Astrocyte of the cerebellum (primary cell): ENCODE results near the gene RREB1.

Experiments
- DNase-seq: peaks from one replicate; pipeline ENCODE4 v3.0.0-alpha.2; 2011; ENCODE audit warnings: low read depth
- H3K4me3 ChIP-seq: 2 replicates; pipeline ENCODE4 v1.5.1; 2011; ENCODE audit warnings: mild to moderate bottlenecking, low read depth, low read length, moderate library complexity
- in situ Hi-C: cut with HindIII; loops from 2 replicates; pipeline ENCODE4 v1.10.0; 2017; ENCODE audit warnings: low sequenced_read_pairs
- TF ChIP-seq, protein P1 (sequence below): IDR thresholded peaks from 2 replicates; pipeline ENCODE4 v1.5.1; 2012; ENCODE audit warnings: low read length, low read depth, moderate library complexity, mild to moderate bottlenecking; ENCODE audit errors: missing control alignments

The RREB1 gene

DNA sequence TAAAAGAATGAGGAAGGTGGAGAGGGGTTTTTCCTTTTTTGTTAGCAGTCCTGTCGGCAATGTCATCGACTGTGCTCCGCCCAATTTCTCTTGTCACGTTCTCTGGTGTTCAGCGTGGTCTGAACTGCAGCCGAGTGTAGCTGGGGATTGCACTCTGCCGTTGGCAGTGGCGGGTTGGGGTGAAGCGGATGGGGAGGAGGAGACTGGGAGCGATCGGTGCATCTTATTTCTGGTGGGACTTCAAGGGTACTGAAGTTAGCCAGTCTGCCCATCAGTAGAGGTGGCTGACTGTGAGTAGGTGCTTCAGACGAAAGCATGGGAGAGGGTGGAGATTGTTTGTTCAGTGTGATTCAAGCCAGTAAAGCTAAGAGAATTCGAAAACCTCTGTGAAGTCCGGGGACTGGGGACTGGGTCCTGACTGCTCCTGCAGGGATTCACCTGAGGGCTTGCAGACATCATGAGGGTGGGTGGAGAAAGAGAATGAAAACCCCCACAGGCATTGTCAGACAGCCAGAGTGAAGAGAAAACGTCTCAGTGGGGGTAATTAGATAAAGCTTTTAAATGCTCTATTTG, 5.1 kb downstream of the RREB1 start:
- TF ChIP-seq, protein P1, sequence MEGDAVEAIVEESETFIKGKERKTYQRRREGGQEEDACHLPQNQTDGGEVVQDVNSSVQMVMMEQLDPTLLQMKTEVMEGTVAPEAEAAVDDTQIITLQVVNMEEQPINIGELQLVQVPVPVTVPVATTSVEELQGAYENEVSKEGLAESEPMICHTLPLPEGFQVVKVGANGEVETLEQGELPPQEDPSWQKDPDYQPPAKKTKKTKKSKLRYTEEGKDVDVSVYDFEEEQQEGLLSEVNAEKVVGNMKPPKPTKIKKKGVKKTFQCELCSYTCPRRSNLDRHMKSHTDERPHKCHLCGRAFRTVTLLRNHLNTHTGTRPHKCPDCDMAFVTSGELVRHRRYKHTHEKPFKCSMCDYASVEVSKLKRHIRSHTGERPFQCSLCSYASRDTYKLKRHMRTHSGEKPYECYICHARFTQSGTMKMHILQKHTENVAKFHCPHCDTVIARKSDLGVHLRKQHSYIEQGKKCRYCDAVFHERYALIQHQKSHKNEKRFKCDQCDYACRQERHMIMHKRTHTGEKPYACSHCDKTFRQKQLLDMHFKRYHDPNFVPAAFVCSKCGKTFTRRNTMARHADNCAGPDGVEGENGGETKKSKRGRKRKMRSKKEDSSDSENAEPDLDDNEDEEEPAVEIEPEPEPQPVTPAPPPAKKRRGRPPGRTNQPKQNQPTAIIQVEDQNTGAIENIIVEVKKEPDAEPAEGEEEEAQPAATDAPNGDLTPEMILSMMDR = no peak
- in situ Hi-C loops = no loop called here
- DNase-seq = no peak
- no peak overlapping the region for H3K4me3 ChIP-seq

GRCh38 chr6:7114744-7115458, 7.1 kb downstream of the RREB1 start:
- no peak overlapping the region for H3K4me3 ChIP-seq
- no peak for DNase-seq
- TF ChIP-seq, protein P1 = no peak
- in situ Hi-C loops = no loop called here

DNA sequence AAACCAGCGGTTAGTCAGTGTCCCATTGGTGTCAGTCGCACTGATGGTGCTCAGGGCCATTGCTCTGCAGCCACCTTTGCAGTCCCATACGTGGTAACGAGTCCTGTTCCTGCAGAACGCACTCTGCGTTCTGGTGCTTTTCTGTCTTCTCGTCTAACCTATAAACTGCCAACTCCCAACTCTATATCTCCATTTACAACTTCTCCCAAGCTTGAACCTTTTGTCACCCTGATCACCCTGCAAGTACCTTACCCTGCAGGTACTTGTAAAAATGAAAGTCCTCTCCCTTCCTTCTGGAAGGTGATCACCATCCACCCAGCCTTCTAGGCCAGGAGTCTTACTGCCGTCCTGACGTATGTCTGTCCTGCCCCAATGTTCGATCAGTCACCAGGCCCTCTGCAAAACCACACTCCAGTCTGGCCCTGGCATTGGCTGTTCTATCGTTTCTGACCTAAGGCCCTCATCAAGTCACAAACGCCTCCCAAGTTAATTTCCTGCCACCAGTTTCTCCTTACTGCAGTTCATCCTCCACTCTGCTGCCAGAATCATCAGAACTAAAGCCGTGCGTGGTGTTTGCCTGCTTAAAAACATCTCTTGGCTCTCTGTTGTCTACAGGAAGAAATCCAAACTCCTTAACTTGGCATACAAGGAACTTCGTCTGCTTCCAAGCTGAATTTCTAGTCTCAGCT, 7.9 kb downstream of the RREB1 start:
- TF ChIP-seq, protein P1 = no peak
- in situ Hi-C loops = no loop called here
- no peak for DNase-seq
- H3K4me3 ChIP-seq = no peak overlapping the region

- no peak for DNase-seq
- TF ChIP-seq, protein P1 = no peak
- in situ Hi-C loops = no loop called here
- H3K4me3 ChIP-seq = no peak overlapping the region
These were observed 11.6 kb downstream of the RREB1 start for GRCh38 chr6:7119272-7119801.

DNA sequence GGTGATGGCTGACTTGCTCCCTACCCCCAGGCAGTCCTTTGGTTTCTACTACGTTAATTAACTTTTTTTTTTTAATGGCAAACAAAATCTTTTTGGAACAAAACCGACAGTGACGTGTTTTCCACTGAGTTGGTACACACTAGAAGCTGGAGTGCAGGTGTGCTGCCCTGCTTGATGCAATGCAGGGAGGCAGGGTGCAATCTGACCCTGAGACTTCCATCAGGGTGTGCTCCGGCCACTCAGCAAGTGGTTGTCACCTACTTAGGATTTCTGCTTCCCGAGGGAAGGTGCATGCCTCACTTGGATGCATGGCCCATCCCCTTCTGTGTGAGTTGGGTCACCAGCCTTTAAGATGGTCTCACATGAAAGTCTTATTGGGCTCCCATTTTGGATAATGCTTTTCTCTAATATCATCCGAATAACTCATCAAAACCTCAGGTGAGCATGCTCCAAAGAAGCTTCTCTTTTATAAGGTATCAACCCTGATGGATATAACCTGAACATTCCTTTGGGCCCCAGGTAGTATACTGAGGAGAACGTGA, 14.0 kb downstream of the RREB1 start:
- H3K4me3 ChIP-seq = no peak overlapping the region
- DNase-seq = no peak
- TF ChIP-seq, protein P1 = no peak
- in situ Hi-C loops = no loop called here

DNA sequence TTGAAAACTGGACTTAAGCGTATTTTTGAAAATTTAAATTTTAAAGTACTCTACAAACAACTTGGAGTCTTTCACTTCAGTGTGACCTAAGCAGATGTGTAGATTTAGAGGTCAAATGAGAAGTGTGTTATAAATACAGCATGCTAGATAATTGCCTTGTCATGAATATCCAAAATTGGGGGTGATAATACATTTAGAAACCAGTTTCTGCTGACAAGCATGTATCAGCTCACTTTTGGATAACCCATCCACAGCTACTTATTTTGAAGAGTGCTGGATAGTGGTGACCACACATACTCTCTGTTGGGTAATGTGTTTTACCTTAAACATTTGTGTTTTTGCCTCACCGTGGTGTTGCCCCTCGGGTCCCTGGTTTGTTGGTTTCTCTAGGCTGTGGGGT, 14.9 kb downstream of the RREB1 start:
- in situ Hi-C loops = no loop called here
- TF ChIP-seq, protein P1 = no peak
- no peak for DNase-seq
- no peak overlapping the region for H3K4me3 ChIP-seq
